H9 (cell line): ENCODE results near the gene PGS1. TPM values are rescaled to one million over a fixed set of nuclear protein-coding genes. Genes with fewer than 3 reads are reported as not detected.

Experiments
- DNase-seq: peaks from one replicate; pipeline ENCODE4 v3.0.0-alpha.2; 2017
- H2AFZ ChIP-seq: one replicate; pipeline ENCODE4 v1.6.1; 2013; ENCODE audit warnings: mild to moderate bottlenecking, low read length, control low read depth, moderate library complexity
- H2AK5ac ChIP-seq: 2 replicates; pipeline ENCODE4 v1.6.1; 2013; ENCODE audit warnings: low read length, control low read depth, mixed read lengths; ENCODE audit not compliant: insufficient read length
- H2BK120ac ChIP-seq: one replicate; pipeline ENCODE4 v1.6.1; 2013; ENCODE audit warnings: low read depth, mild to moderate bottlenecking, low read length, control low read depth, inconsistent platforms; ENCODE audit not compliant: poor library complexity, severe bottlenecking
- H2BK12ac ChIP-seq: 2 replicates; pipeline ENCODE4 v1.6.1; 2013; ENCODE audit warnings: low read length, control low read depth, mixed read lengths, low read depth; ENCODE audit not compliant: insufficient read length
- H2BK15ac ChIP-seq: 2 replicates; pipeline ENCODE4 v1.6.1; 2013; ENCODE audit warnings: low read depth, low read length, control low read depth
- H2BK20ac ChIP-seq: one replicate; pipeline ENCODE4 v1.6.1; 2013; ENCODE audit warnings: low read depth, mild to moderate bottlenecking, low read length, control low read depth, inconsistent platforms; ENCODE audit not compliant: poor library complexity, severe bottlenecking
- H2BK5ac ChIP-seq: 2 replicates; pipeline ENCODE4 v1.6.1; 2013; ENCODE audit warnings: low read length, control low read depth, mixed read lengths; ENCODE audit not compliant: insufficient read length
- H3K14ac ChIP-seq: 2 replicates; pipeline ENCODE4 v1.6.1; 2013; ENCODE audit warnings: low read length, control low read depth; ENCODE audit not compliant: insufficient read depth
- H3K18ac ChIP-seq: 2 replicates; pipeline ENCODE4 v1.6.1; 2013; ENCODE audit warnings: low read depth, mild to moderate bottlenecking, mixed read lengths, low read length, control low read depth; ENCODE audit not compliant: insufficient read length
- H3K23ac ChIP-seq: 2 replicates; pipeline ENCODE4 v1.6.1; 2013; ENCODE audit warnings: low read length, control low read depth, mixed read lengths, low read depth; ENCODE audit not compliant: insufficient read length
- H3K23me2 ChIP-seq: 2 replicates; pipeline ENCODE4 v1.6.1; 2013; ENCODE audit warnings: low read depth, mild to moderate bottlenecking, mixed read lengths, low read length, control low read depth; ENCODE audit not compliant: insufficient read length, poor library complexity, severe bottlenecking
- H3K27ac ChIP-seq: 2 replicates; pipeline ENCODE4 v1.5.1; 2013; ENCODE audit warnings: low read length, control low read depth, mixed read lengths, low read depth; ENCODE audit not compliant: insufficient read length
- H3K27me3 ChIP-seq: 2 replicates; pipeline ENCODE4 v1.6.1; 2013; ENCODE audit warnings: low read length, control low read depth, inconsistent platforms; ENCODE audit not compliant: insufficient read depth
- H3K4ac ChIP-seq: 2 replicates; pipeline ENCODE4 v1.6.1; 2013; ENCODE audit warnings: low read depth, mild to moderate bottlenecking, control low read depth, inconsistent platforms, low read length, moderate library complexity
- H3K4me1 ChIP-seq: 2 replicates; pipeline ENCODE4 v1.6.1; 2013; ENCODE audit warnings: low read length, control low read depth, inconsistent platforms; ENCODE audit not compliant: insufficient read depth
- H3K4me2 ChIP-seq: 2 replicates; pipeline ENCODE4 v1.6.1; 2013; ENCODE audit warnings: low read length, control low read depth, mixed read lengths; ENCODE audit not compliant: insufficient read length, insufficient read depth
- H3K56ac ChIP-seq: 2 replicates; pipeline ENCODE4 v1.6.1; 2013; ENCODE audit warnings: low read depth, mild to moderate bottlenecking, mixed read lengths, low read length, control low read depth; ENCODE audit not compliant: insufficient read length
- H3K79me1 ChIP-seq: 2 replicates; pipeline ENCODE4 v1.6.1; 2013; ENCODE audit warnings: low read depth, mild to moderate bottlenecking, moderate library complexity, low read length, control low read depth, inconsistent platforms; ENCODE audit not compliant: insufficient read depth, poor library complexity, severe bottlenecking
- H3K79me2 ChIP-seq: 2 replicates; pipeline ENCODE4 v1.6.1; 2013; ENCODE audit warnings: low read length, control low read depth, inconsistent platforms; ENCODE audit not compliant: insufficient read depth
- H3K9ac ChIP-seq: 2 replicates; pipeline ENCODE4 v1.6.1; 2013; ENCODE audit warnings: low read length, control low read depth, mixed read lengths; ENCODE audit not compliant: insufficient read length; ENCODE audit errors: extremely low read depth
- H3K9me3 ChIP-seq: one replicate; pipeline ENCODE4 v1.6.1; 2013; ENCODE audit warnings: low read depth, low read length, inconsistent platforms; ENCODE audit not compliant: control insufficient read depth
- H3T11ph ChIP-seq: one replicate; pipeline ENCODE4 v1.6.1; 2013; ENCODE audit warnings: mild to moderate bottlenecking, low read length, control low read depth, inconsistent platforms
- H4K20me1 ChIP-seq: one replicate; pipeline ENCODE4 v1.6.1; 2013; ENCODE audit not compliant: control insufficient read depth, insufficient read length, insufficient read depth
- H4K5ac ChIP-seq: 2 replicates; pipeline ENCODE4 v1.6.1; 2013; ENCODE audit warnings: low read depth, mild to moderate bottlenecking, mixed read lengths, low read length, control low read depth; ENCODE audit not compliant: insufficient read length
- H4K8ac ChIP-seq: replicated peaks from 2 replicates; pipeline ENCODE4 v1.6.1; 2013; ENCODE audit warnings: low read length, control low read depth, mixed read lengths, low read depth; ENCODE audit not compliant: insufficient read length
- H4K91ac ChIP-seq: 2 replicates; pipeline ENCODE4 v1.6.1; 2013; ENCODE audit warnings: low read depth, mild to moderate bottlenecking, moderate library complexity, mixed read lengths, low read length, control low read depth; ENCODE audit not compliant: insufficient read length
- H3K27ac Mint-ChIP-seq, 3 experiments: 2 replicates in 2 of 3; 3 replicates in 1 of 3; pipeline ENCODE4 v1.8.0; 2020 to 2021; ENCODE audit warnings: mixed read lengths in 3 of 3, mild to moderate bottlenecking in 1 of 3, moderate library complexity in 1 of 3
- H3K27me3 Mint-ChIP-seq: 2 replicates; pipeline ENCODE4 v1.8.0; 2021; ENCODE audit warnings: low read depth, mild to moderate bottlenecking, moderate library complexity, mixed read lengths
- H3K36me3 Mint-ChIP-seq, 3 experiments: 2 replicates in 2 of 3; 3 replicates in 1 of 3; pipeline ENCODE4 v1.8.0; 2020 to 2021; ENCODE audit warnings: low read depth in 3 of 3, mixed read lengths in 3 of 3; ENCODE audit not compliant: insufficient read depth in 1 of 3
- H3K4me1 Mint-ChIP-seq, 2 experiments: 2 replicates each; pipeline ENCODE4 v1.8.0; 2020; ENCODE audit warnings: mixed read lengths in 2 of 2
- H3K4me3 Mint-ChIP-seq, 2 experiments: 2 replicates in 1 of 2; 3 replicates in 1 of 2; pipeline ENCODE4 v1.8.0; 2020 to 2021; ENCODE audit warnings: mild to moderate bottlenecking in 2 of 2, mixed read lengths in 2 of 2, moderate library complexity in 1 of 2
- H3K9me3 Mint-ChIP-seq, 2 experiments: 2 replicates in 1 of 2; 3 replicates in 1 of 2; pipeline ENCODE4 v1.8.0; 2020; ENCODE audit warnings: mild to moderate bottlenecking in 2 of 2, mixed read lengths in 2 of 2, moderate library complexity in 1 of 2
- CTCF ChIP-seq: fragments of 200-600 bp; sonication (generic); conservative IDR thresholded peaks from 3 replicates; pipeline ENCODE4 v1.8.0; 2021; ENCODE audit warnings: antibody characterized with exemption, mild to moderate bottlenecking
- WGBS: extraction: QIAGEN DNeasy Blood & Tissue Kit; methylation state at CpG from one replicate; pipeline ENCODE4 v1.1.7; 2013; ENCODE audit warnings: missing lambda C conversion rate, low lambda C conversion rate, mixed read lengths; ENCODE audit not compliant: insufficient read length; ENCODE audit errors: extremely low coverage; 5-methylcytosine and 5-hydroxymethylcytosine counted together
- total RNA-seq: library from RNA; stranded (reverse); gene quantifications from 2 replicates; pipeline ENCODE4 v1.2.1, GENCODE V29; 2021

The PGS1 gene
- total RNA-seq, 1 experiment from 2014 or later, result 45.7 TPM

- Histone ChIP-seq H2BK12ac (no peak overlapping the region), H3K14ac (no peak overlapping the region), H3K56ac (no peak overlapping the region), H3K79me1 (no peaks in the 10 kb centered on the region), H3K9ac (no peak overlapping the region), H2BK5ac (no peak overlapping the region), H3K18ac (no peak overlapping the region), H2BK120ac (no peak overlapping the region), H4K91ac (no peak overlapping the region), H4K8ac (no peak overlapping the region), H3K23ac (no peak overlapping the region), H4K20me1 (no peaks in the 10 kb centered on the region), H2AFZ (no peak overlapping the region), H3K27ac (no peak overlapping the region), H3K4ac (no peak overlapping the region), H3K9me3 (no peaks in the 10 kb centered on the region), H3K23me2 (no peaks in the 10 kb centered on the region), H3K27me3 (no peaks in the 10 kb centered on the region), H3T11ph (no peak overlapping the region), H3K4me2 (no peak overlapping the region), H2AK5ac (no peak overlapping the region), H3K79me2 (no peaks in the 10 kb centered on the region), H2BK15ac (no peak overlapping the region), H3K4me1 (no peaks in the 10 kb centered on the region), H2BK20ac (no peak overlapping the region), H4K5ac (no peak overlapping the region)
- TF ChIP-seq CTCF, result peak; percentile 53; the same call in 2 of the 3 replicates
- Mint-ChIP-seq H3K4me3 (no peak overlapping the region), H3K27me3 (no peaks in the 10 kb centered on the region; the same call in 1 of the 2 replicates), H3K4me1 (no peaks in the 10 kb centered on the region), H3K27ac (peak overlapping the region in 1 of 3 experiments; percentile 11; a peak in 1 of 7 replicates), H3K9me3 (peaks cover 3 to 9% of the 10 kb centered on the region in 2 experiments; a peak in 3 of 5 replicates), H3K36me3 (peaks cover 0 to 4% (median 0%) of the 10 kb centered on the region in 3 experiments; a peak in 2 of 7 replicates)
- DNase-seq, result no peak
- no CpG with 5 or more reads among the region's 5 CpGs for WGBS
Measured at GRCh38 chr17:78448356-78448993, 70.0 kb downstream of the PGS1 start.
